GM18505 (cell line): Measurements from ENCODE around the gene BOD1.

Experiments
- ATAC-seq: cut with Tn5 transposase; IDR thresholded peaks from one replicate; pipeline ENCODE4 v1.9.1; 2021; ENCODE audit not compliant: unreplicated experiment
- POLR2A ChIP-seq: IDR thresholded peaks from 4 replicates; pipeline ENCODE4 v1.6.1; 2011; ENCODE audit warnings: borderline replicate concordance; ENCODE audit not compliant: insufficient read depth, insufficient read length; ENCODE audit errors: extremely low read depth

BOD1 gene

GRCh38 chr5:173631478-173631877 lies 15.0 kb upstream of the BOD1 start:
- TF ChIP-seq POLR2A = no peak
- no peak for ATAC-seq

- TF ChIP-seq POLR2A = no peak
- no peak for ATAC-seq
Observed at GRCh38 chr5:173630724-173631365, 14.4 kb upstream of the BOD1 start.

DNA sequence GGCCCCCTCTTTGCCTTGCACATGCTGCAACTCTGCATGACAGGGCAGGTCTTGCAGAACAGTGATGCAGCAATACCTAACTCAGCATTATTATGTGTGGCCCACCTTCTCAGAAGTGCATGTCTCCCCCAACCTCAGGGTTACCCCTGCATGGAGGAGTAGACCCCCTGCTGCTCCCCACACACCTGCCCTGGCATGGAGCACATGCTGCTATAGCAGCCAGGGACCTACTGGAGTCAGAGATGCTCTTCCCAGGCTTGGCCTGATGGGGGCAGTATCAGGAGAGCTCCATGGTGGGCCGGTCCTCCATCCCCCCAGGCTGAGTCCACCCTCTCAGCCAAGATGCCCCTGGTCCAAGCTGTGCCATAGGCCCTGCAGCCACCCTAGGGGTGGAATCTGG lies 13.2 kb upstream of the BOD1 start:
- ATAC-seq = no peak
- no peak for TF ChIP-seq POLR2A

DNA sequence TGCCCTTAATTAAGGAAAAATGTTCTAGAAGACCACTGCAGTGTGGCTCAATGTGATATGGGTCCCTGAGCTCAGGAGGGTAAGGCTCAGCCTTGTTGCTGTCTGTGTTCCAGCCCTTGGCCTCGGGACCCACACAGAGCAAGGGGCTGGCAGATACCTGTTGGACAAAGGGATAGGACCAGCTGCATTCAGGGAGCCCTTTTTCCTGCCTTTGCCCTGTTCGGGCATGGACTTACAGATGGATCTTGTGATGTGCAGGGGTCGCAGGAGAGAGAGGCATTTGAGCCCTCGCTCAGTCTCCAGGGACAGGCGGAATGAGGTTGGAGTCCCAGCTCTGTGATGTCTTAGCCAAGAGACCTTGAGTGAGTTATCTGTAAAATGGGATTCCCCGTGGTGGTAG lies 12.1 kb upstream of the BOD1 start:
- no peak for ATAC-seq
- no peak for TF ChIP-seq POLR2A

DNA sequence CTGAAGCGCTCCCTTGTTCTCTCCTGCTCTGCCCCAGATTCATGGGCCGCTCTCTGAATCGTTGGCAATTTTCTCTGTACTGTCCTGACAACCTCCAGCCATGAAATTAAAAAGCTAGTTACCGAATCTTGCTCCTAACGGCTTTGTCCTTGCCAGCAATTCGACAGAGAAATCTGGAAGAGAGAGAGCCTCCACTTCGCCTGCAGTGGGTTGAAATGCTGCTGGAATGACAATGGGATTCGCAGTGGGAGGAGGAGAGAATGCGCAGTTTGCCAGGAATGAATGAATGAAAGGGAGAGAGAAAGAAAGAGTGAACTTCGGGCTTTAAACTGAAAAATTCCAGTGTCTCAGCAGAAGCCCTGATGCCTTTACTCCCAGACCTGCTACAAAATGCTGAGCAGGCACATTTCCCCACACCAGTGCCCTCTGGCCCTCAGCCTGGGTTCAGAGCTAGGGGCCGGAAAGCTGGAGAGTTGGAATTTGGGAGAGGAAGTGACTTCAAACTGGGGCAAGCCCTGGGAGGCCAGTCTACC lies 11.5 kb upstream of the BOD1 start:
- ATAC-seq = no peak
- TF ChIP-seq POLR2A = no peak

DNA sequence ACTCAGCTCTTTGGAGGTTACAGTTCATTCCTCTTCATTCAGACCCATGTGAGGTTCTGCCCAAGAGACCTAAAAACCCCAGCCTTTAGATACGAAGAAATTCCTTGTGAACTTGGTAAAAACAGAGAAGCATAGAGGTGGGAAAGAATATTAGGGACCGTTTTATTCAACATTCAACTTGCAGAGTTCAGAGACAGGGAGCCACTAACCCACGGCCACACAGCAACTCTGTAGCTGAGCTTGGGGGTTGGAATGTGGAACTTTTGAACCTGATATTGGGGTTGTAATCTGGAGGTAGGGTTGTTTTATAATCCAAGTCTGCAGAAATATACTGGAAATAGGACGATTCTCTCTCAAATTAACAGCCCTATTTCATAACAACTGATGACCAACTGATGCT lies 10.8 kb upstream of the BOD1 start:
- no peak for TF ChIP-seq POLR2A
- no peak for ATAC-seq

- TF ChIP-seq POLR2A = no peak
- ATAC-seq = no peak
Observed at GRCh38 chr5:173626505-173626820, 10.0 kb upstream of the BOD1 start.

- no peak for ATAC-seq
- no peak for TF ChIP-seq POLR2A
Observed at GRCh38 chr5:173625673-173626504, 9.4 kb upstream of the BOD1 start.

DNA sequence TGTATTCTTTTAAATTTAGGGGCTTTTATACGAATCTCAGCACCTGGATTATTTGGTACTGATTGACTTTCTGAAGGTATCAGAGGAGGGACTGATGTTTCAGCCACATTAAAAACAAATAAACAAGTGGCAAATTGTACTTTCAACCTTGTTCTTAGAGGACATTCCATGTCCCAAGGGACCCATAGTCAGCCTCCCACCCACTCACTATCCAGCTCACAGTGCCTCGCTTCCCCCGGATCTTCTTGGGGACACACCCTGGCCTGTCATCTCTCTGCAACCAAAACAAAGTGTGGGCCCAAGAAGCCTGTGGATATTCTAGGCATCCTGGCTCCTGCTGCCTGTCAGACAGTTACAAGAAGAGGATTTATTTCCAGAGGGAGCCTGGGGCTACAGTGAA lies 8.8 kb upstream of the BOD1 start:
- no peak for ATAC-seq
- no peak for TF ChIP-seq POLR2A

DNA sequence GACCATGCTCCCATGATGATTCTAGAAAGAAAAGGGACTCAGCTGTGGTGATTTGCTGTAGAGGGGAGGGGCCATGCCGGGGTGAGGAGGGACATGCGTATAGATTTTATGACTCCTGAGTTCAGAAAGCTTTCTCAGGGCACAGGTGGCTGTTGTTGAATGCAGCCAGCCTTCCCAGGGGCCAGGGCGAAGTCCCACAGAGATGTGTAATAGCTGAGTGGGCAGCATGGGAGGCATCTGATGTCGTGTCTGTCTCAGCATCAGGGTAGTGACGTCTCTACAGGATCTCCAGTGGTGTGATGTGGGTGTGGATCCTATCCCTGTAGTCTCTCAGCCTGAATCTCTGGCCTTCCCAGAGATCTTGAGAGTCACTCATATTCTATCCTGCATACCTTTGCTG lies 7.8 kb upstream of the BOD1 start:
- no peak for TF ChIP-seq POLR2A
- no peak for ATAC-seq

DNA sequence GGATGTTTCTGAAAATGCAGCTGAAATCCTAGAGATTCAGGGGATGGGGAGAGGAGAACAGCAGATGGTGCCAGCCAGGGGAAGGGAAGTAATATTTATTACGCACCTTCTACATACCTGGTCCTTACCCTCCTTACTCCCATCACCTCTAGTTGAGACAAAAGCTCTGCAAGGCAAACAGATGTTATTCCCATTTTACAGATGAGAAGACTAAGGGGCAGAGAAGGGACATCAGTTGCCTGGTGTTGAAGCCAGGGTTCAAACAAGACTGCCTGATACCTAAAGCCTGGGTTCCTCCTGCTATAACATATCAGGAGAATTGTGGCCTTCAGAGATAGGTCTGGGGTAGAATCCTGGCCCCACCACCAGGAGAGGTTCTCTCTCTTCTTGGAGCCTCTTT lies 7.3 kb upstream of the BOD1 start:
- no peak for TF ChIP-seq POLR2A
- ATAC-seq = no peak

DNA sequence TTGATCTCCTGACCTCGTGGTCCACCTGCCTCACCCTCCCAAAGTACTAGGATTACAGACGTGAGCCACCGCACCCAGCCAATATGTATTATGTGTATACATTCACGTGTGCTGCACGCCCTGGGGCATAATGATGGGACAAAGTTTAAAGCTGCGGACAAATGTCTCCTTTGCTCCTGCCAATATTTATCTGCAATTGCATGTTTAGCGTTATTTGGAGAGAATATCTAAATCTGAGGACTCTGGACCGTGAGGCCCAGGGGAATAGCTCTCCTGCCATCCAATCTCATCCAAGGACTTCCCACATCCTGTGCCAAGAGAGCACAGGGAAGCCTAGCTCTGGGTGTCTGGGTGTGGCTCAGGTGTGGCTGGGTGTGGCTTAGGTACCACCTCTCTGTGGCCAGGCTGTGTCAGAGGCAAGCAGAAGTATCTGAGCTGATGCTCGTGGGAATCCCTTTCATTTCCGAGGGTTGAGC lies 6.9 kb upstream of the BOD1 start:
- no peak for ATAC-seq
- TF ChIP-seq POLR2A = no peak

DNA sequence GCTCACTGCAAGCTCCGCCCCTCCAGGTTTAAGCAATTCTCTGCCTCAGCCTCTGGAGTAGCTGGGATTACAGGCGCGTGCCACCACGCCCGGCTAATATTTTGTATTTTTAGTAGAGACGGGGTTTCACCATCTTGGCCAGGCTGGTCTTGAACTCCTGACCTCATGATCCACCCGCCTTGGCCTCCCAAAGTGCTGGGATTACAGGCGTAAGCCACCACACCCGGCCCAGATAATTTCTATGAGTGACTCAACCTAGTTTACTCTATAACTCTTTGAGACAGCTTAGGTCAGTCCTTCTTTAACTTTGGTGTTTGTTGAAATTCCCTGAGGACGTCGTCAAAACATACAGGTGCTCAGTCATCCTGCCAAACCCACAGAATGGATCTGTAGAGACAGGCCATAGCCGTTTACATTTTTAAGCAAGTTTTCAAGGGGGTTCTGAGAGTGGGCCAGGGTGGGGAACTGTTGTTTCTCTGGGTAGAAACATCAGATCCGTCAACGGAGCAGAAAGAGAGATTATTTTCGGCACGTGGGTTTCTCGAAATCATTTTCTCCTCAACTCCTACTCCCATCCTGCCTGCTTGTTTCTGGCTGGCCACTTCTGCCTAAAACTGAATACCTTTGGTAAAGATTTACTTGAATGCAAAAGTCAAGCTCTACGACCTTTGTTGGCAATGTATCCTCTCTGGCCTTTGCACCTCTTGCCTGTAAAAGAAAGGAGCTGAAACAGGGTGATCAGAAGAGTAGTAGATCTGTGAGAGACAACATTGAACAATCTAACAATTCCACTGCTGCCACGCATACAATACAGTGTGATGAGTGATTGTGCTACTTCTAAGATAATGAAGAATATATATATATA lies 6.0 kb upstream of the BOD1 start:
- TF ChIP-seq POLR2A = no peak
- no peak for ATAC-seq
